Kidney epithelial cell (primary cell): ENCODE results near the gene CDH15. TPM values are rescaled to one million over a fixed set of nuclear protein-coding genes. Genes with fewer than 3 reads are reported as not detected.

Experiments used
- DNase-seq: peaks from one replicate; pipeline ENCODE4 v3.0.0-alpha.2; 2010; ENCODE audit warnings: low read depth
- H3K27me3 ChIP-seq: 2 replicates; pipeline ENCODE4 v1.6.0; 2011; ENCODE audit warnings: low read length; ENCODE audit not compliant: control insufficient read depth, insufficient read depth
- H3K36me3 ChIP-seq: 2 replicates; pipeline ENCODE4 v1.5.1; 2011; ENCODE audit warnings: low read length; ENCODE audit not compliant: control insufficient read depth, insufficient read depth
- H3K4me3 ChIP-seq: 2 replicates; pipeline ENCODE4 v1.5.1; 2011; ENCODE audit warnings: low read depth, mild to moderate bottlenecking, control low read depth, low read length
- CTCF ChIP-seq: IDR thresholded peaks from 2 replicates; pipeline ENCODE4 v1.5.1; 2011; ENCODE audit warnings: mild to moderate bottlenecking, moderate library complexity, low read length, control low read depth, inconsistent platforms; ENCODE audit not compliant: insufficient read depth, poor library complexity, severe bottlenecking
- total RNA-seq: library from RNA; depleted of rRNA; stranded (reverse); fragments of >200 nt; gene quantifications from 2 replicates; pipeline ENCODE4 v1.2.3, GENCODE V29; 2015

CDH15 gene
- total RNA-seq, 1 donor from 2014 or later = 0.50 TPM

GRCh38 chr16:89152831-89153700 is 18.5 kb upstream of the CDH15 start:
- H3K36me3 ChIP-seq = no peaks in the 10 kb centered on the region
- peaks cover 5% of the 10 kb centered on the region for H3K27me3 ChIP-seq
- no peak overlapping the region for H3K4me3 ChIP-seq
- DNase-seq = no peak
- TF ChIP-seq CTCF = no peak

DNA sequence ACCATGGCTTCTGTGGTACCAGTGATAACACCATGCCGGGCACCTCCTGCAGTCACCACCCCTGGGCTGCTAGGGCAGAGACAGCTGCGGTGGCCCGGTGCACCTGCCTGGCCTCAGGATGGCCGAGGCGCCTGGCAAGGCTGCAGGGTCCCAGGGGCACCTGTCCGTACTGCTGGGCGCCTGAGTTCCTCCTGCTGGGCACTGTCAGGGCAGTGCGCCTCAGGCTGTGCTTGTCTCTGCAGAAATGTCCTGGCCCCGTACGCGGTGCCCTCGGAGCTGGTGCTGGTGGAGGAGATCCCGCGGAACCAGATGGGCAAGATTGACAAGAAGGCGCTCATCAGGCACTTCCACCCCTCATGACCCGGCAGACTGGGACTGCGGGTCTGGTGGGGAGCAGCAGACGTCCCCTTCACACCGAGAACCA is 17.7 kb upstream of the CDH15 start:
- no peak for TF ChIP-seq CTCF
- peaks cover 5% of the 10 kb centered on the region for H3K27me3 ChIP-seq
- H3K36me3 ChIP-seq = no peaks in the 10 kb centered on the region
- DNase-seq = no peak
- no peak overlapping the region for H3K4me3 ChIP-seq

DNA sequence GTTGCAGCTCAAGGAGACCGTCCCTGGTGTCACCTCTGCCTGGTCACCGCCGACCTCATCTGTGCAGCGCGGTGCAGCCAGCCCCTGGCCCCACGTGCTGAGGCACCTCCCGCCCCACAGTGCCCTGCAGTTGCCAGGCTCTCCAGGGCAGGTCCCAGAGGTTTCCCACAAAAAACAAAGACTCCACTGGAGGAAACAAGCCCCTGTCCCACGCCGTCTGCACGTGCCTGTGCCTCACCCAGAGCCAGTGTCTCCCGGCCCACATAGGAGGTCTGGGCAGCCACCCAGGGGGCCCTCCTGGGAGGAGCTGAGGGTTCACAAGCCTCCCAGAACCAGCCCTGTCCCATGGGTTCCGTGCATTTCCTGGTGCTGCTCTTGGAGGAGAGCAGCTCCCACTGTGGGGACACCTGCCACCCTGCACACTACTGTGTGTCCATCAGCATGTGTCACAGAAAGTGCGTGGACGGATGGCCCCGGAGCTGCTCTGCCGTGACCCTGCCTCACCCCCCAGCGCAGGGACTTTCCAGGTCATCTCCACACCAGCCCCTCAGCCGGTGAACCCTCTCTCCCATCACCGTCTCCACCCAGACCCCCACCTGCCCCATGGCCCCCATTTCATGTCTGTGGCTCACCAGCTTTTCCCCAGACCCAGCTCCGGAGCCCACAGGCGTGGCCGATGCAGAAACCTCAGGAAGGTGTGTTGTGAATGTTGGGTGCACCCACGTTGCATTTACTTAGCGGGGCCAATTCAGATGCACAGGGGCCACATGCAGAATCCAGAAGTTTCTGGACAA is 17.0 kb upstream of the CDH15 start:
- Histone ChIP-seq H3K36me3 (no peaks in the 10 kb centered on the region), H3K4me3 (no peak overlapping the region), H3K27me3 (peaks cover 5% of the 10 kb centered on the region)
- DNase-seq = no peak
- TF ChIP-seq CTCF = no peak

DNA sequence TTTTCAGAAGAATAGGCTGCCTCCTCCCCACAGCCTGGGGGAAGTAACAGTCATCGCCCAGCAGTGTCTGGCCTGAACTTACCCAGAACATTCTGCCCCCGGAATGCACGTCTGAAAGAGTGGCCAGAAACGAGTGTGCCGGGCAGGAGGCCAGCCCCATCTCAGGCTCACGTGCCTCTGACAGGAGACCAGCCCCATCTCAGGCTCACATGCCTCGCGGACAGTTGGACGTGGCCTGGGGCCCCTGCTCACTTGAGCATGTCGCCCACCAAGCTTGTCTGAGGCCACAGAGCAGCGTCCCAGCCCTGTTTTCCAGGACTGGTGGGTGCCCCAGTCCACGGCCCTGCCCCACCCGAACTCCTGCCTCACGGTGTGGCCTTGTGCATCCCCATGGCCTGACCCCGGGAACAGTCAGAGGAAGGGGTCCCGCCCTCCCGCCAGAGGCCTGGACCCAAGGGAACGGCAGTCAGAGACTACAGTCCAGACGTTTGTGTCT is 16.3 kb upstream of the CDH15 start:
- Histone ChIP-seq H3K36me3 (no peaks in the 10 kb centered on the region), H3K4me3 (no peak overlapping the region), H3K27me3 (peaks cover 5% of the 10 kb centered on the region)
- DNase-seq = no peak
- no peak for TF ChIP-seq CTCF

DNA sequence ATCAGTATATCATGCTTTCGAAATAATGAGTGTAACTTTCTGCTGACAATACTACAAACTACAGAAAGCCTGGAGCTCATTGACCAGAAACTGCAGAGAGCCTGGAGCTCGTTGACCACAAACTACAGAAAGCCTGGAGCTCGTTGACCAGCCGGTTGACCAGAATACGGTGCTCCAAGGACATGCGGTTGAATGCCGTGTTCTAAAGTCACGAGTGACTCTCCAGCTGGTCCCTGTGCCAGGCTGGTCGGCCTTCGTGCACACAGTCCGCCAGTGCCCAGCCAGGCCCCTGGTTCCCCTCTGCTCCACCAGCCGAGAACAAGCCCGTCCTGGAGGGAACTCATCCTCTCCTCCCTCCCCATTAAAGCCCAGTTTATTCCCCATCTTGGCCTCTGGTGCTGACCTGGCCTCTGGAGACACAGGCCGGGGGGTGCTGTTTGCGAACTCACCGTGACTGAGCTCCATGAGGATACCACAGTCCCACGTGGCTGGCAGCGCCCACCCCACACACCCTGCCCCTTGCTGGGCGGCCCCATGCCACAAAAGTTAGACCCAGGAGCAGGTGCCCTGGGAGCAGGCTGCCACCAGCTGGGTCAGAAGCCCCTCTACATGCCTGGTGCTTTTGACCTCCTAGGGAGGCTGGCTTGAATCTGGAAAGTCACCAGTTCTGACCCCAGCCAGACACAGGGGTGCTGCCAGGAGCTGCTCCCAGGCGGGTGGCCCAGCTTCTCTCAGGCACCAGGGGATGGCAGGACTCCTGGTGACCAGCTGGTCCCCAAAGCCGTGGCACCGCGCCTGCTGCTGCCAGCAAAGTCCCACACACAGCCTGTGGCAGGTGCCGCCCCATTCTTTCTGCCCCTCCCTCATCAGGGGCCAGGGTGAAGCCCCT is 15.5 kb upstream of the CDH15 start:
- H3K4me3 ChIP-seq = no peak overlapping the region
- peaks cover 5% of the 10 kb centered on the region for H3K27me3 ChIP-seq
- TF ChIP-seq CTCF = no peak
- no peak for DNase-seq
- no peaks in the 10 kb centered on the region for H3K36me3 ChIP-seq
